Memory B cell (primary cell): ENCODE data around the gene ATPAF1.

Experiments
- ATAC-seq: fragments of 150-1000 bp; cut with Tn5 transposase; 2 replicates; pipeline ENCODE4 v1.10.0; 2021; ENCODE audit warnings: low read depth, mild to moderate bottlenecking, moderate library complexity
- DNase-seq, 2 donors: peaks; one replicate each; pipeline ENCODE4 v3.0.0; 2022; ENCODE audit warnings: low spot score in 2 of 2
- H3K27ac Mint-ChIP-seq: one replicate; pipeline ENCODE4 v1.8.0; 2022; ENCODE audit warnings: mild to moderate bottlenecking, moderate library complexity, mixed read lengths
- H3K27me3 Mint-ChIP-seq: one replicate; pipeline ENCODE4 v1.8.0; 2022; ENCODE audit warnings: mixed read lengths
- H3K36me3 Mint-ChIP-seq: one replicate; pipeline ENCODE4 v1.8.0; 2022; ENCODE audit warnings: mild to moderate bottlenecking, mixed read lengths
- H3K4me1 Mint-ChIP-seq: one replicate; pipeline ENCODE4 v1.8.0; 2022; ENCODE audit warnings: mixed read lengths
- H3K4me3 Mint-ChIP-seq: one replicate; pipeline ENCODE4 v1.8.0; 2022; ENCODE audit warnings: mild to moderate bottlenecking, moderate library complexity, mixed read lengths
- H3K9me3 Mint-ChIP-seq: one replicate; pipeline ENCODE4 v1.8.0; 2022; ENCODE audit warnings: mixed read lengths

The ATPAF1 gene

GRCh38 chr1:46689356-46689755, 21.2 kb upstream of the ATPAF1 start:
- H3K27ac Mint-ChIP-seq, result peak overlapping the region; percentile 38
- H3K36me3 Mint-ChIP-seq, result peaks cover 47% of the 10 kb centered on the region
- no peak for DNase-seq
- no peaks in the 10 kb centered on the region for H3K9me3 Mint-ChIP-seq
- no peak overlapping the region for H3K4me3 Mint-ChIP-seq
- ATAC-seq, result no peak
- H3K27me3 Mint-ChIP-seq, result no peaks in the 10 kb centered on the region
- H3K4me1 Mint-ChIP-seq, result peaks cover 2% of the 10 kb centered on the region

GRCh38 chr1:46687921-46688509, 19.9 kb upstream of the ATPAF1 start:
- Mint-ChIP-seq H3K4me1 (peaks cover 2% of the 10 kb centered on the region), H3K36me3 (peaks cover 49% of the 10 kb centered on the region), H3K27me3 (no peaks in the 10 kb centered on the region), H3K9me3 (no peaks in the 10 kb centered on the region), H3K27ac (no peak overlapping the region), H3K4me3 (no peak overlapping the region)
- DNase-seq (no peak), ATAC-seq (no peak)

- peaks cover 2% of the 10 kb centered on the region for H3K4me1 Mint-ChIP-seq
- peak overlapping the region; percentile 32 for H3K27ac Mint-ChIP-seq
- peaks cover 47% of the 10 kb centered on the region for H3K36me3 Mint-ChIP-seq
- ATAC-seq, result no peak
- no peak overlapping the region for H3K4me3 Mint-ChIP-seq
- no peak for DNase-seq
- no peaks in the 10 kb centered on the region for H3K9me3 Mint-ChIP-seq
- no peaks in the 10 kb centered on the region for H3K27me3 Mint-ChIP-seq
Measured at GRCh38 chr1:46687093-46687659, 19.0 kb upstream of the ATPAF1 start.

GRCh38 chr1:46686255-46686654, 18.1 kb upstream of the ATPAF1 start:
- Mint-ChIP-seq H3K4me3 (no peak overlapping the region), H3K36me3 (peaks cover 50% of the 10 kb centered on the region), H3K27ac (peak overlapping the region; percentile 63), H3K27me3 (no peaks in the 10 kb centered on the region), H3K9me3 (no peaks in the 10 kb centered on the region), H3K4me1 (peaks cover 2% of the 10 kb centered on the region)
- no peak for ATAC-seq
- no peak for DNase-seq

- no peaks in the 10 kb centered on the region for H3K9me3 Mint-ChIP-seq
- no peaks in the 10 kb centered on the region for H3K27me3 Mint-ChIP-seq
- peaks cover 54% of the 10 kb centered on the region for H3K36me3 Mint-ChIP-seq
- no peak overlapping the region for H3K27ac Mint-ChIP-seq
- ATAC-seq (no peak), DNase-seq (no peak)
- no peak overlapping the region for H3K4me3 Mint-ChIP-seq
- H3K4me1 Mint-ChIP-seq, result peaks cover 2% of the 10 kb centered on the region
Measured at GRCh38 chr1:46684670-46685069, 16.5 kb upstream of the ATPAF1 start.

GRCh38 chr1:46682064-46682463, 13.9 kb upstream of the ATPAF1 start:
- H3K27ac Mint-ChIP-seq, result no peak overlapping the region

GRCh38 chr1:46681333-46682034, 13.3 kb upstream of the ATPAF1 start:
- no peaks in the 10 kb centered on the region for H3K27me3 Mint-ChIP-seq
- ATAC-seq, result no peak
- H3K36me3 Mint-ChIP-seq, result peaks cover 42% of the 10 kb centered on the region
- H3K9me3 Mint-ChIP-seq, result no peaks in the 10 kb centered on the region
- peak overlapping the region; percentile 62 for H3K27ac Mint-ChIP-seq
- H3K4me1 Mint-ChIP-seq, result no peaks in the 10 kb centered on the region
- no peak for DNase-seq
- no peak overlapping the region for H3K4me3 Mint-ChIP-seq

More at GRCh38 chr1:46682064-46682463, 13.9 kb upstream of the ATPAF1 start:
- H3K36me3 Mint-ChIP-seq, result peaks cover 46% of the 10 kb centered on the region
- H3K27me3 Mint-ChIP-seq, result no peaks in the 10 kb centered on the region
- DNase-seq (no peak), ATAC-seq (no peak)
- H3K4me3 Mint-ChIP-seq, result no peak overlapping the region
- no peaks in the 10 kb centered on the region for H3K9me3 Mint-ChIP-seq
- peaks cover 2% of the 10 kb centered on the region for H3K4me1 Mint-ChIP-seq

- Mint-ChIP-seq H3K27ac (no peak overlapping the region), H3K4me1 (no peaks in the 10 kb centered on the region), H3K36me3 (peaks cover 34% of the 10 kb centered on the region), H3K9me3 (no peaks in the 10 kb centered on the region), H3K27me3 (no peaks in the 10 kb centered on the region), H3K4me3 (no peak overlapping the region)
- no peak for ATAC-seq
- DNase-seq, result no peak
Measured at GRCh38 chr1:46679789-46680573, 11.8 kb upstream of the ATPAF1 start.

- Mint-ChIP-seq H3K36me3 (peaks cover 29% of the 10 kb centered on the region), H3K4me1 (no peaks in the 10 kb centered on the region), H3K27me3 (no peaks in the 10 kb centered on the region), H3K9me3 (no peaks in the 10 kb centered on the region), H3K4me3 (no peak overlapping the region), H3K27ac (peak overlapping the region; percentile 47)
- ATAC-seq, result no peak
- DNase-seq, result no peak
Measured at GRCh38 chr1:46677339-46677738, 9.2 kb upstream of the ATPAF1 start.

- Mint-ChIP-seq H3K36me3 (peaks cover 22% of the 10 kb centered on the region), H3K9me3 (no peaks in the 10 kb centered on the region), H3K27ac (peak overlapping the region; percentile 47), H3K4me1 (no peaks in the 10 kb centered on the region), H3K27me3 (no peaks in the 10 kb centered on the region), H3K4me3 (no peak overlapping the region)
- DNase-seq, result no peak
- ATAC-seq, result no peak
Measured at GRCh38 chr1:46676531-46676930, 8.4 kb upstream of the ATPAF1 start.

GRCh38 chr1:46675549-46676314, 7.6 kb upstream of the ATPAF1 start:
- H3K4me3 Mint-ChIP-seq, result no peak overlapping the region
- H3K27ac Mint-ChIP-seq, result peak overlapping the region; percentile 67
- ATAC-seq, result no peak
- no peak for DNase-seq
- peaks cover 17% of the 10 kb centered on the region for H3K36me3 Mint-ChIP-seq
- H3K27me3 Mint-ChIP-seq, result no peaks in the 10 kb centered on the region
- no peaks in the 10 kb centered on the region for H3K9me3 Mint-ChIP-seq
- H3K4me1 Mint-ChIP-seq, result no peaks in the 10 kb centered on the region

GRCh38 chr1:46673749-46674182, 5.6 kb upstream of the ATPAF1 start:
- ATAC-seq, result no peak

GRCh38 chr1:46672696-46673095, 4.5 kb upstream of the ATPAF1 start:
- ATAC-seq (no peak), DNase-seq (no peak)
- Mint-ChIP-seq H3K27ac (no peak overlapping the region), H3K36me3 (peaks cover 7% of the 10 kb centered on the region), H3K4me3 (no peak overlapping the region), H3K9me3 (no peaks in the 10 kb centered on the region), H3K27me3 (no peaks in the 10 kb centered on the region), H3K4me1 (no peaks in the 10 kb centered on the region)

More at GRCh38 chr1:46673749-46674182, 5.6 kb upstream of the ATPAF1 start:
- Mint-ChIP-seq H3K36me3 (peaks cover 7% of the 10 kb centered on the region), H3K4me1 (no peaks in the 10 kb centered on the region), H3K4me3 (no peak overlapping the region), H3K27me3 (no peaks in the 10 kb centered on the region), H3K27ac (no peak overlapping the region), H3K9me3 (no peaks in the 10 kb centered on the region)
- no peak for DNase-seq
